DND-41 (cell line): Measurements from ENCODE around the gene TMBIM4.
"Not testable (repeated sequence)": the region's sequence is repeated elsewhere in the genome, so short reads cannot be mapped to it uniquely, and the experiment has no call there.

Experiments used
- ATAC-seq: fragments of 200-7000 bp; cut with Tn5 transposase; 3 replicates; pipeline ENCODE4 v1.9.1; 2021; ENCODE audit warnings: low read depth; ENCODE audit not compliant: insufficient read depth
- DNase-seq: peaks from one replicate; pipeline ENCODE4 v3.0.0-alpha.2; 2020
- H2AFZ ChIP-seq: 2 replicates; pipeline ENCODE4 v1.6.0; 2012; ENCODE audit warnings: low read depth, low read length
- H3K27ac ChIP-seq: 2 replicates; pipeline ENCODE4 v1.5.1; 2012; ENCODE audit warnings: low read length, inconsistent platforms
- H3K27me3 ChIP-seq: fragments of 200-600 bp; sonication (generic); 2 replicates; pipeline ENCODE4 v1.6.0; 2012; ENCODE audit warnings: low read length, mild to moderate bottlenecking, inconsistent platforms; ENCODE audit not compliant: insufficient read depth, poor library complexity
- H3K36me3 ChIP-seq: 2 replicates; pipeline ENCODE4 v1.5.1; 2012; ENCODE audit warnings: low read length, inconsistent platforms; ENCODE audit not compliant: insufficient read depth
- H3K4me1 ChIP-seq: 2 replicates; pipeline ENCODE4 v1.5.1; 2012; ENCODE audit warnings: mild to moderate bottlenecking, low read length; ENCODE audit not compliant: insufficient read depth
- H3K4me2 ChIP-seq: 2 replicates; pipeline ENCODE4 v1.6.0; 2012; ENCODE audit warnings: mild to moderate bottlenecking, moderate library complexity, low read length, inconsistent platforms; ENCODE audit not compliant: insufficient read depth
- H3K4me3 ChIP-seq, 2 experiments: fragments of 200-600 bp in 1 of 2; shearing (Covaris generic) in 1 of 2; 2 replicates each; pipeline ENCODE4 v1.5.1; 2012 to 2016; ENCODE audit warnings: inconsistent platforms in 2 of 2, low read length in 2 of 2, mild to moderate bottlenecking in 2 of 2, low read depth in 1 of 2, moderate library complexity in 1 of 2
- H3K79me2 ChIP-seq: 2 replicates; pipeline ENCODE4 v1.6.0; 2012; ENCODE audit warnings: low read length, inconsistent platforms; ENCODE audit not compliant: insufficient read depth
- H3K9ac ChIP-seq: 2 replicates; pipeline ENCODE4 v1.6.0; 2012; ENCODE audit warnings: low read depth, mild to moderate bottlenecking, inconsistent platforms, low read length, moderate library complexity
- H3K9me3 ChIP-seq: 2 replicates; pipeline ENCODE4 v1.5.1; 2012; ENCODE audit warnings: low read length, moderate library complexity, mild to moderate bottlenecking, inconsistent platforms; ENCODE audit not compliant: insufficient read depth, severe bottlenecking
- H4K20me1 ChIP-seq: 2 replicates; pipeline ENCODE4 v1.6.0; 2012; ENCODE audit warnings: low read length; ENCODE audit not compliant: insufficient read depth
- EZH2 ChIP-seq: IDR thresholded peaks from 3 replicates; pipeline ENCODE4 v1.6.1; 2012; ENCODE audit warnings: borderline replicate concordance, low read depth, mild to moderate bottlenecking, moderate library complexity, low read length, inconsistent platforms; ENCODE audit not compliant: severe bottlenecking
- TF ChIP-seq, protein P1 (sequence below): IDR thresholded peaks from 2 replicates; pipeline ENCODE4 v1.5.1; 2012; ENCODE audit warnings: borderline replicate concordance, low read length, moderate library complexity, mild to moderate bottlenecking; ENCODE audit not compliant: poor library complexity, severe bottlenecking; ENCODE audit errors: extremely low read depth

The TMBIM4 gene, protein sequence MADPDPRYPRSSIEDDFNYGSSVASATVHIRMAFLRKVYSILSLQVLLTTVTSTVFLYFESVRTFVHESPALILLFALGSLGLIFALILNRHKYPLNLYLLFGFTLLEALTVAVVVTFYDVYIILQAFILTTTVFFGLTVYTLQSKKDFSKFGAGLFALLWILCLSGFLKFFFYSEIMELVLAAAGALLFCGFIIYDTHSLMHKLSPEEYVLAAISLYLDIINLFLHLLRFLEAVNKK

DNA sequence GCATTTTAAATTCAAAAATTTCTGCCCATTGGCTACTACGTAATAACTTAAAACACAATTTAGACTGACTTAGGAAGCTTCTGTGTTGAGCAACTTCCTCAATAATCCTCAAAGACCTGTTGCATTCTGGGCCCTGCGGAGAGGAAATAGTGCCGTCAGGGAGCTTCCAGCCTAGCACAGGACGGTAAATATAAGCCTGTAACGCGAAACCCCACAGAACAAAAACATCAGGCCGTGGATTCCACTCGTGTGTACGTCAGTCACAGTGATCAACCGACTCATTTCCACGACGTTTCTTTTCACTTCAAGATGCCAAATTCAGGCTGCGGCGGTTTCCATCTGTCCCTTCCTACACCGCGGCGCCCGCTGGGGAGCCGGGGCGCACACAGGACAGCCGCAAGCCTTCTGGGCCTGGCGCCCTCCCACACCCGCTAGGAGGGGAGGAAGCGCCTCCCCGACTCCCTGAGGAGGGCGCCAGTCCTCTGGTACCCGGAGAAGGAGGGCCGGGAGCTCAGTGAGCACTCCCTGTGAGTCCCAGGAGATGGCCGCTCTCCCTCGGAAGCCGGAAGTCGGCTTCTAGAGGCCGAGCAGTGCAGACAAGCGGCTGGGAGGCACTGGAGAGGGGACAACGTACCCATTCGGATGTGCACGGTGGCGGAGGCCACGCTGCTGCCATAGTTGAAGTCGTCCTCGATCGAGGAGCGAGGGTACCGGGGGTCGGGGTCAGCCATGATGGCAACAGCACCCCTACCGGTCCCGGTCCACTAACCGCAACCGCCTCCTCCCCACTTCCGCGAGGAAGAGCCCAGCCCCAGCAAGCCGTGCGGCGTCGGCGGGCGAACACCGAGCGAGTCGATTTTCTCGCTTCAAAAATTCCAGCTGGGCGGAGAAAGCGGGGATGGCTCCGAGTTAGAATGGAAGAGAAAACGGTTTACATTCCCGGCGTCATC lies at the start of gene TMBIM4:
TMBIM4 (minus strand) TSS at position 776 of the 950 bp plus-strand sequence; CDS start at position 731, 45 bp downstream.
- H3K4me1 ChIP-seq: peaks cover 32% of the 10 kb centered on the region

DNA sequence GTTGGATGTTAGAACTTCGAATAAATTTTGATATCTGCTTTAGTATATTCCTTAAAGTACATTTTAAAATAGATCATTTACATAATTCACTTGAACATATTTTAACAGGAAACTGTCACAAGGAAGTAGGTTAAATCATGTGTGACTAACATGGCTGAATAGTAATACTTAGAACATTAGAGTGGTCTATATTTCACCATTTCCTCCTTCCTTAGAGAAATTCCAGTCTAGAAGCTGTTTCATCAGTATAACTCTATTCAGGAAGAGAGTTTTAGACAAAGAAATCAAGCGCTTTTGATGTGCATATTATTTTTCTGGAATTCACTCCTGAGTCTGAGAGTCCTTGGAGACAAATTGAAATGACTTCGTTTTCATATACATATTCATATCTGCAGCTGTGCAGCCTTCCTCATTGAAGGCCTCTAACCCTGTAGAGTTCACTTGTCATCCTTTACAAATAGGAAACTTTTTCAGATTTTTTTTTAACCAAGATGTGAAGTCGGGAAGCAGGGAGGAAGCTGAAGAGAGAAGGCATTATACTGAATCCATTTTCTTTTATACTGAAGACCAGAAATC lies 47.6 kb upstream of the TMBIM4 start:
- Histone ChIP-seq H3K27me3 (peaks cover 5% of the 10 kb centered on the region), H2AFZ (no peak overlapping the region), H3K4me1 (no peaks in the 10 kb centered on the region), H3K9me3 (no peaks in the 10 kb centered on the region), H3K36me3 (no peaks in the 10 kb centered on the region), H3K4me2 (no peak overlapping the region), H3K4me3 (no peak overlapping the region), H4K20me1 (no peaks in the 10 kb centered on the region), H3K79me2 (no peaks in the 10 kb centered on the region), H3K9ac (no peak overlapping the region), H3K27ac (no peak overlapping the region)
- ATAC-seq (no peak), DNase-seq (no peak)
- no peak for TF ChIP-seq EZH2
- TF ChIP-seq, protein P1, sequence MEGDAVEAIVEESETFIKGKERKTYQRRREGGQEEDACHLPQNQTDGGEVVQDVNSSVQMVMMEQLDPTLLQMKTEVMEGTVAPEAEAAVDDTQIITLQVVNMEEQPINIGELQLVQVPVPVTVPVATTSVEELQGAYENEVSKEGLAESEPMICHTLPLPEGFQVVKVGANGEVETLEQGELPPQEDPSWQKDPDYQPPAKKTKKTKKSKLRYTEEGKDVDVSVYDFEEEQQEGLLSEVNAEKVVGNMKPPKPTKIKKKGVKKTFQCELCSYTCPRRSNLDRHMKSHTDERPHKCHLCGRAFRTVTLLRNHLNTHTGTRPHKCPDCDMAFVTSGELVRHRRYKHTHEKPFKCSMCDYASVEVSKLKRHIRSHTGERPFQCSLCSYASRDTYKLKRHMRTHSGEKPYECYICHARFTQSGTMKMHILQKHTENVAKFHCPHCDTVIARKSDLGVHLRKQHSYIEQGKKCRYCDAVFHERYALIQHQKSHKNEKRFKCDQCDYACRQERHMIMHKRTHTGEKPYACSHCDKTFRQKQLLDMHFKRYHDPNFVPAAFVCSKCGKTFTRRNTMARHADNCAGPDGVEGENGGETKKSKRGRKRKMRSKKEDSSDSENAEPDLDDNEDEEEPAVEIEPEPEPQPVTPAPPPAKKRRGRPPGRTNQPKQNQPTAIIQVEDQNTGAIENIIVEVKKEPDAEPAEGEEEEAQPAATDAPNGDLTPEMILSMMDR: no peak

More for the DNA sequence above, at the start of gene TMBIM4:
- peak; percentile 86 for ATAC-seq
- Histone ChIP-seq H3K9ac (peak within 1 kb of the TSS; percentile 69), H3K27ac (peak within 1 kb of the TSS; percentile 100), H3K79me2 (peaks cover 50% of the 10 kb centered on the region), H2AFZ (peak within 1 kb of the TSS; percentile 89), H3K27me3 (no peaks in the 10 kb centered on the region), H3K4me3 (peak within 1 kb of the TSS; percentile 32 to 82), H4K20me1 (no peaks in the 10 kb centered on the region), H3K36me3 (peaks cover 22% of the 10 kb centered on the region; the same call in 1 of the 2 replicates), H3K9me3 (peaks cover 9% of the 10 kb centered on the region), H3K4me2 (peak within 1 kb of the TSS; percentile 72)
- peak; percentile 89 for DNase-seq
- TF ChIP-seq, protein P1: peak; percentile 47
- TF ChIP-seq EZH2: no peak

DNA sequence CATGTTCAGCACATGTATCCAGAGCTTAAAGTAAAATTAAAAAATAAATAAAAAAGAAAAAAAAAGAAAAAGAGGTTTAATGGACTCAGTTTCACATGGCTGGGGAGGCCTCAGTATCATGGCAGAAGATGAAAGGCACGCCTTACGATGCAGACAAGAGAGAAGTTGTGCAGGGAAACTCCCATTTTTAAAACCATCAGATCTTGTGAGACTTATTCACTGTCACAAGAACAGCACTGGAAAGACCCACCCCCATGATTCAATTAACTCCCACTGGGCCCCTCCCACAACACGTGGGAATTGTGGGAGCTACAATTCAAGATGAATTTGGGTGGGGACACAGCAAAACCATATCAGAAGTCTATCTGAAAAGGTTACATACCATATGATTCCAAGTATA lies 43.2 kb upstream of the TMBIM4 start:
- not testable (repeated sequence) for H3K79me2 ChIP-seq, DNase-seq, H3K9me3 ChIP-seq, H2AFZ ChIP-seq, H3K4me3 ChIP-seq, H3K4me1 ChIP-seq, H3K9ac ChIP-seq, H3K36me3 ChIP-seq, H4K20me1 ChIP-seq, H3K4me2 ChIP-seq, H3K27me3 ChIP-seq, ATAC-seq, H3K27ac ChIP-seq

DNA sequence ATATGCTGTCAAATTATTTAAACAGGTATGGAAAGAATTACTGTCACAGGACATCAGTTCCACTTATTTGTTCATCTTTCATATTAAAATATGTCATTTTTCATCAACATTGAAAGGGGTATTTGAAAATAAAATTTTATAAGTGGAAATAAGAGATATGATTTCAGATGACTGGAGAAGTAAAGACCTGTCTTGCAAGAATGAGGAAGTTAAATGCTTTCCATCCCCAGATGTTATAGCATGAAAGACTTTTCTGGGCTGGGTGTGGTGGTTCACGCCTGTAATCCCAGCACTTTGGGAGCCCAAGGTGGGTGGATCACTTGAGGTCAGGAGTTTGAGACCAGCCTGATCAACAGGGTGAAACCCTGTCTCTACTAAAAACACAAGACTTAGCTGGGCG lies 41.8 kb upstream of the TMBIM4 start:
- not testable (repeated sequence) for H3K4me2 ChIP-seq, H2AFZ ChIP-seq, DNase-seq, H3K9ac ChIP-seq, H3K4me1 ChIP-seq, H3K9me3 ChIP-seq, H3K36me3 ChIP-seq, H4K20me1 ChIP-seq, H3K4me3 ChIP-seq, H3K27ac ChIP-seq, H3K79me2 ChIP-seq, ATAC-seq
- H3K27me3 ChIP-seq: peaks cover 12% of the 10 kb centered on the region
